AML-193 (cell line): ENCODE results near the gene PDCD2L.
"Not testable (repeated sequence)": the region's sequence is repeated elsewhere in the genome, so short reads cannot be mapped to it uniquely, and the experiment has no call there.

ENCODE experiments used
- DNase-seq, 2 experiments: peaks; one replicate each; lab custom pipeline; 2025; lab: John Stamatoyannopoulos, UW

PDCD2L gene

DNA sequence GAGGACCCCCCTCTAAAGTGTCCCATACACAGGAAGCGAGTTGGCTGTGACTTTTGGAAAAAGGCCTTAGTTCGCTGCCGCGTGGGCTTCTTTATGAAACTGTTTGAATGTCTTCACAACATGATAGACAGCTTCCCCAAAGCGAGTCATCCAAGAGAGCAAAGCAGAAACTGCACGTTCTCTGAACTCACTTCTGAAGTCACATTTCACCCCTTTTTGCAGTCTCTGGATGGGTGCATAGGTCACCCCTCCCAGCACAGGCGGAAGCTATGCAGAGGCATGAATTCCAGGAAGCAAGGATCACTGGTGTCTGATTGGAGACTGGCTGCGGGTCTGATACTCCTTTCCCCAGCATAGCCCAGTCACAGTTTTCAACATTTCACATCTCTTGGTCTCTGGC lies 28.6 kb upstream of the PDCD2L start:
- no peak for DNase-seq

DNA sequence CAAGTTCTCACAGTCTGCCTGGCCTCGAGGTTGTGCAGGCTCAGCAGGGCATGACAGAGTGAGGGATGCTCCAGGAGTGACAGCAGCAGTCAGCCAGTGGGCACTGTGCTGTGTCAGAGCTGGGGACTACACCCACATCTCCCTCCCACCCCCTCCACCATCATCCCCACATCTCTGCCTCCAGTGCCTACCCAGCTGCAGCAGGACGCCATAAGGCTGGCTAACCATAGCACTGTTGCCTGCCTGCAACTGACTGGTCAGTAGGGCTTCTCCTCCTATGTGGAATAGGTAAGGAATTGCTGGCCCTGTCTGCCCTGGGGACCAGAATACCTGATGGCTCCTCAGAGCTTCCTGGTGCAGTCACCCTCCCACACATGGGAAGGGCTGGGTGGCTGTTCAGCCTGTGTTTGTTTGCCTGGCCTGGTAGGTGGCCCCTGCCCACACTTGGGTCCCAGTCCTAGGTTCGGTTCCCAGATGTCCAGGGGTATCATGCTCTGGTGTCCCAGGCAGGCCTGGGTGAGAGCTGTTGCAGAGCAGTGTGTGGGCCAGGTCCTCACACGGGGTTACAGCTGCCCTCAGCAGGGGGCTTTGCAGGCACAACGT lies 23.5 kb upstream of the PDCD2L start:
- no peak for DNase-seq

DNA sequence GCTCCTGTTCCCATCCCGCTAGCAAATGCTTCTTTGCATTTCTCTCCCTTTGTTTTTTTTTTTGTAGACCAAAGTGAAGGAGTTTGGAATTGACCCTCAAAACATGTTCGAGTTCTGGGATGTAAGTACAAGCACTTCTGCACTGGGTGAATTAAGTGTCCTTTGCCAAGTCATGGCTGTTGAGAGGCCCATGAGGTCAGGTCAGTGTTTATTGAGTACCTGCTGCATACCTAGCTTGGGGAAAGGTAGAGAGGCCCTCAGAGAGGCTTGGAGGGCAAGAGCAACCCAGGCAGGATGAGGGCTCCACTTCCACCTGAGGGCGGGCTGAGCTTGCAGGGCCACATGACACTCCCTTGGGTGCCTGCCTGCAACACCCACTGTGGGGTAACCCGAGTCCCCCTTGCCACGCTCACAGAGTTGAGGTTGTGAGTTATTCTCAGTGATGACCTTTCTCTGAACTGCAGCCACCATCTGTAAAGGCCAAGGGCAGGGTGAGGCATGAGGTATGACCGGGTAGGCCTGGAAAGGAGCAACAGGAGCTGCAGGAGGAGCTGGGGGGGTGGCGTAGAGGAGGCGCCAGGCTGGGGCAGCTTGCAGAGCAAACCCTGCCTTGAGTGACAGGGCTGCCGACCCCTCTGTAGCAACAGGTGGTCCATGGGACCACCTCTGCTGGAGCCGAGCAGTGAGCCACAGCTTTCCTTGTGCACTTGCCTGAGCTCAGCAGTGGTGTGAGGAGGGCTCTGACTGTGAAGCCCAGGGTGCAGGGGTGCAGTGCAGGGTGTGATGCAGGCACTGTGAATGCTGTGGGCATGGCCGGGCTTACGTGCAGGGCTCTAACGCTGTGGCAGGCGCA lies 22.6 kb upstream of the PDCD2L start:
- DNase-seq = no peak

DNA sequence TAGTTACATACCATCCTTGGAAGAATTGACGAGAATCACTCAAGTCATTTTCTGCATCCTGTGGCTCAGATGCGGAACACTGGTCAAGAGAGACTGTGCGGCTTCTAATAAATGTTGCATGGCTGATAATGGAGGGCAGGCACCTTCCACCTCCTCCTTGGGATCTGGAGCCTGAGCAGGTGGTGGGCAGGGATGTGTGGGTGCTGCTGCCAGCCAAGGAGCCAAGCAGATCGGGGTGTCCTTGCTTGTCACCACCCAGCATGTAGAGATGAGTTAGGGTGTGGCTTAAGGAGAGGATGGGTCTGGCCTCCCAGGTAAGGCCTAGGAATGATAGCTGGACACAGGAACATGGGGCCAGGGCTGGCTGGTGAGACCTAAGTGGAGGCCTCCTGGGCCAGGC lies 21.7 kb upstream of the PDCD2L start:
- no peak for DNase-seq

DNA sequence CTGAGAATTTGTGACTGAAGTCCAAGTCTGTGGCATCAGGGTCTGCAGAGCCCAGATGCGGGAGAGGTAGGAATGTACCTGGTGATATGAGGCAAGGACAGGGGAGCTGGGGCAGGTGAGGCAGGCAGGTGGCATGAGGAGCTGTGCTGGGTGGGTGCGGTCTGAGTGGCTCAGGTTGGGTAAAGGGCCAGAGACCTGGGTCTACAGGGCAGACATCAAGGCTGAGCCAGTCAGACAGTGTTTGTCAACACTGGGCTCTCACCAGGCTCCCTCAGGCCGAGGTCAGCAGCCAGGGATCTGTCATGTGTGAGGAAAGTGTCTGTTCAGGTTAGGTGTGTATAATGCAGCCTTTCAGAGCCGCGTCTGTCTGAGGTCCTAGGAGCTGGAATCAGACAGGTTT lies 20.6 kb upstream of the PDCD2L start:
- no peak for DNase-seq

DNA sequence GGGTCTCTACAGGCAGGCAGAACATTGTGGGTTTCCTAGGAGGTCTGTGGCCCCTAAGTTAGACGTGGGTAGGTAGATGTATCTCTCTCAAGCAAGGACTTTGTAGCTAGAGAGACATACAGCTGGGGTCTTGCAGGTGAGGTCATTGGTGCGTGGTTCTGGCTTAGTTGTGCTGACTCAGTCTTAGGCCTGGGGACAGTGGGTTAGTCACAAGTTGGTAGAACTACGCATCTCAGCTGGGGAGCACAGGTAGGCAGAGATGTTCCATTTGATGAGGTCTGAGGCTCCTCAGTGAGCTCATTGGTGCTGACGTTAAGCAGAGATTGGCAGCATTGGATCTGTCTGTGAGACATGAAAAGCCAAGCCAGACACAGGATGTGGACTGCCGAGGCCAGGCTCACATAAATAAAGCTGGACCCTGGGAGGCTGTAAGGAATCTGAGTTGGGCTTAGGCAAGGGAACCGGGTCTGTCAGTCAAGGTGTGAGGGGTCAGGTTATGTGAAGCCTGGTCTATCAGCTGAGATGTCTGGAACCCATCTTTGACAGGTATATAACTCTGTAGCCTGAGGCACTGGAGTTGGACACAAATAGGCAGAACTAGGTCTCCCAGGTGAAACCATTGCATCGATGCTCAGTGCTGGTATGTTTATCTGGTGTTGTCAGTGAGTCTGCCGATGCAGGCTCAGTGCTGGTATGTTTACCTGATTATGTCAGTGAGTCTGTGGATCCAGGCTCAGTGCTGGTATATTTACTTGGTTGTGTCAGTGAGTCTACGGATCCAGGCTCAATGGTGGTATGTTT lies 17.4 kb upstream of the PDCD2L start:
- no peak for DNase-seq

DNA sequence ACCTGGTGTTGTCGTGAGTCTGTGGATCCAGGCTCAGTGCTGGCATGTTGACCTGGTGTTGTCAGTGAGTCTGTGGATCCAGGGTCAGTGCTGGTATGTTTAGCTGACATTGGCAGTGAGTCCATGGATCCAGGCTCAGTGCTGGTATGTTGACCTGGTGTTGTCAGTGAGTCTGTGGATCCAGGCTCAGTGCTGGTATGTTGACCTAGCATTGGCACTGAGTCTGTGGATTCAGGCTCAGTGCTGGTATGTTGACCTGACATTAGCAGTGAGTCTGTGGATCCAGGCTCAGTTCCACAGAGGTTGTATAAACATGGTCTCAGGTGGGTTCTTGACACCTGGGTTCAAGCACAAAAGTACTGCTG lies 16.8 kb upstream of the PDCD2L start:
- no peak for DNase-seq

DNA sequence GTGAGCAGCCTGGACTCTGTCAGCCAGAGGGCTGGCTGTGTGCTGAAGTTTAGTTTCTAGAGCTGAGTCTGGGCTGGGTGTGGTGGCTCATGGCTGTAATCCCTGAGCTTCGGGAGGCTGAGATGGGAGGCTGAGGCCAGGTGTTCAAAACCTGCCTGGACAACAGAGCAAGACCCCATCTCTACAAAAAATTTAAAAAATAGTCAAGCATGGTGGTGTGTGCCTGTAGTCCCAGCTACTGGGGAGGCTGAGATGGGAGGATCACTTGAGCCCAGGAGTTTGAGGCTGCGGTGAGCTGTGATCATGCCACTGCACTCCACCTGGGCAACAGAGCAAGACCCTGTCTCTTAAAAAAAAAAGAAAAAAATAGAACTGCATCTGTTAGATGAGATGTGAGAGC lies 15.5 kb upstream of the PDCD2L start:
- not testable (repeated sequence) for DNase-seq

DNA sequence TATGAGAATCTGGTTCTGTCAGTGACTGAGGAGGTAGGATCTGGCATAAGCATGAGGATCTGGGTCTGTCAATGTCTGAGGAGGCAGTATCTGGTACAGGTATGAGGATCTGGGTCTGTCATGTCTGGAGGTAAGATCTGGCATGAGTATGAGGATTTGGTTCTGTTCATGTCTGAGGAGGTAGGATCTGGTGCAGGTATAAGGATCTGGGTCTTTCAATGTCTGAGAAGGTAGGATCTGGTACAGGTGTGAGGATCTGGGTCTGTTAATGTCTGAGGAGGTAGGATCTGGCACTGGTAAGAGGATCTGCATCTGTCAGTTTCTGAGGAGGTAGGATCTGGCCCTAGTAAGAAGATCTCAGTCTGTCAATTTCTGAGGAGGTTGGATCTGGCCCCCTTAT lies 12.4 kb upstream of the PDCD2L start:
- no peak for DNase-seq

DNA sequence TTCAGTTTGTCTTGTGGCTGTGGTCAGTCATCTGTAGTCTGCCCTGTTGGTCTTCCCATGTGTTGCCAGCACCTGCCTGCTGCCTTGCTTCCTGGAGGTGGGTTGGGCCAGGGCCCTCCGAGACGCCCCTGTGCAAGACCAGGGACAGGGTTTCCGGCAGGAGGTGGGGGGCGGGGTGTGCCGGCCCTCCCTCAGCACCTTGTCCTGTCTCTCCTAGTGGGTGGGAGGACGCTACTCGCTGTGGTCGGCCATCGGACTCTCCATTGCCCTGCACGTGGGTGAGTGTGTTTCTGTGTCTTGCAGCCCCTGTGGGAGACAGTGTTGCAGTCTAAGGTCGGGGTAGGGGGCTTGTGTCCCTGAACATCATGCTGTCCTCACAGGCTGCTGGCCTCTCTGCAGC lies 11.2 kb upstream of the PDCD2L start:
- no peak for DNase-seq

DNA sequence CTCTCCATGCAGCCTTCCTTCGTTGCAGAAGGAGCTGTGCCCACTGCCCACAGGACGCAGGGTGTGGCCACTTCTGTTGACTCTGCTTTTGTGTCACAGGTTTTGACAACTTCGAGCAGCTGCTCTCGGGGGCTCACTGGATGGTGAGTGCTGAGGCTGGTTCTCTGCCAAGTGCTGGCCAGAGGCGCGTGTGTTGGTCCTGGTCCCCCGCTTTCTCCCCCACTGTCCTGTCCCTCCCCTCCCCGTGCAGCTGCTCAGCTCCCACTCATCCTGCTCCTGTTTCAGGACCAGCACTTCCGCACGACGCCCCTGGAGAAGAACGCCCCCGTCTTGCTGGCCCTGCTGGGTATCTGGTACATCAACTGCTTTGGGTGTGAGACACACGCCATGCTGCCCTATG lies 10.6 kb upstream of the PDCD2L start:
- DNase-seq = no peak

DNA sequence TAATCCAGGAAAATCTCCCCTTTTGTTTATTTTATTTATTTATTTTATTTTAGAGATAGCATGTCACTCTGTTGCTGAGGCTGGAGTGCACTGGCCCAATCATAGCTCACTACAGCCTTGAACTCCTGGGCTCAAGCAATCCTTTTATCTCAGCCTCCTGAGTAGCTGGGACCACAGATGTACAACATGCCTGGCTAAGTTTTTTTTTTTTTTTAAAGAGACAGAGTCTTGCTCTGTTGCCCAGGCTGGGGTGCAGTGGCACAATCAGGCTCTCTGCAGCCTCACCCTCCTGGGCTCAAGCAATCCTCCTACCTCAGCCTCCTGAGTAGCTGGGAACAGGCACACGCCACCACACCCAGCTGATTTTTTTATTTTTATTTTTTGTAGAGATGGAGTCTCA lies 6.3 kb upstream of the PDCD2L start:
- DNase-seq = no peak

DNA sequence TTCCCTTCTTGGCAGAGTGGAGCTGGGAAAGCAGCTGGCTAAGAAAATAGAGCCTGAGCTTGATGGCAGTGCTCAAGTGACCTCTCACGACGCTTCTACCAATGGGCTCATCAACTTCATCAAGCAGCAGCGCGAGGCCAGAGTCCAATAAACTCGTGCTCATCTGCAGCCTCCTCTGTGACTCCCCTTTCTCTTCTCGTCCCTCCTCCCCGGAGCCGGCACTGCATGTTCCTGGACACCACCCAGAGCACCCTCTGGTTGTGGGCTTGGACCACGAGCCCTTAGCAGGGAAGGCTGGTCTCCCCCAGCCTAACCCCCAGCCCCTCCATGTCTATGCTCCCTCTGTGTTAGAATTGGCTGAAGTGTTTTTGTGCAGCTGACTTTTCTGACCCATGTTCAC lies 4.3 kb upstream of the PDCD2L start:
- no peak for DNase-seq

DNA sequence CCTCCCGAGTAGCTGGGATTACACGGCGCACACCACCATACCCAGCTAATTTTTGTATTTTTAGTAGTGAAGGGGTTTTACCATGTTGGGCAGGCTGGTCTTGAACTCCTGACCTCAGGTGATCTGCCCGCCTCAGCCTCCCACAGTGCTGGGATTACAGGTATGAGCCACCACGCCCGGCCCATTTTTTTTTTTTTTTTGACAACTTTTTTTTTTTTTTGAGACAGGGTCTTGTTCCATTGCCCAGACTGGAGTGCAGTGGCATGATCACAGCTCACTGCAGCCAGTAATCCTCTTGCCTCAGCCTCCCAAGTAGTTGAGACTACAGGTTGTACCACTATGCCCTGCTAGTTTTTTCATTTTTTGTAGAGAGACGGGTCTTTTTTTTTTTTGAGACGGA lies 3.4 kb upstream of the PDCD2L start:
- DNase-seq = not testable (repeated sequence)

DNA sequence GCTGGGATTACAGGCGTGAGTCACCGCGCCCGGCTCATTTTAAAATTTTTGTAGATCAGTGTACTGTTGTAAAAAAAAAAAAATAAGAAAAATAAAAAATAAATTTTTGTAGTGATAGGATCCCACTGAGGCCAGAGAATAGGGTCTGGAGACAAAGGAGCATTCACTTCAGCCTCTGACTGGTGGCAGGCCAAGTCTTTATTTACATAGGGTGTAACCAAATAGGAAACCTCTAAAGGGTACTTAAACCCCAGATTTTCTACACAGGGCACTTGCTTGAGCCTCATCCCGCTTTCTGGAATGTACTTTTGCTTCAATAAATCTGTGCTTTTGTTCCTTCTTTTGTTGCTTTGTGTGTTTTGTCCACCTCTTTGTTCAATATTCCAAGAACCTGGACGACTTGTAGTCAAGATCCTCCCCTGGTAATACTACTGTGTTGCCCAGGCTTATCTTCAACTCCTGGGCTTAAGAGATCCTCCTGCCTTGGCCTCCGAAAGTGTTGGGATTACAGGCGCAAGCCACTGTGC lies 2.1 kb upstream of the PDCD2L start:
- DNase-seq = no peak

DNA sequence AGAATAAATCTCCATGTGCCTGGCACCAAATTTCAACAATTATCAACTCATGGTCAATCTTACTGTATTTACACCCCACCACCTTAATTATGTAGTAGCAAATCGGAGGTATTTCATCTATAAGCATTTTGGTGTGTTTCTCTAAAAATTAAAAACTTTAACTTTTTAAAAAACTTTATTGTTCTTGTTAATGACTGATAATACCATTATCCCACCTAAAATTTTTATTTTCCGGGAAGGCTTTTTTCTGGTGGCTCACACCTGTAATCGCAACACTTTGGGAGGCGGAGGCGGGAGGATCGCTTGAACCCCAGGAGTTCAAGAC lies 453 bp upstream of the PDCD2L start:
- no peak for DNase-seq

DNA sequence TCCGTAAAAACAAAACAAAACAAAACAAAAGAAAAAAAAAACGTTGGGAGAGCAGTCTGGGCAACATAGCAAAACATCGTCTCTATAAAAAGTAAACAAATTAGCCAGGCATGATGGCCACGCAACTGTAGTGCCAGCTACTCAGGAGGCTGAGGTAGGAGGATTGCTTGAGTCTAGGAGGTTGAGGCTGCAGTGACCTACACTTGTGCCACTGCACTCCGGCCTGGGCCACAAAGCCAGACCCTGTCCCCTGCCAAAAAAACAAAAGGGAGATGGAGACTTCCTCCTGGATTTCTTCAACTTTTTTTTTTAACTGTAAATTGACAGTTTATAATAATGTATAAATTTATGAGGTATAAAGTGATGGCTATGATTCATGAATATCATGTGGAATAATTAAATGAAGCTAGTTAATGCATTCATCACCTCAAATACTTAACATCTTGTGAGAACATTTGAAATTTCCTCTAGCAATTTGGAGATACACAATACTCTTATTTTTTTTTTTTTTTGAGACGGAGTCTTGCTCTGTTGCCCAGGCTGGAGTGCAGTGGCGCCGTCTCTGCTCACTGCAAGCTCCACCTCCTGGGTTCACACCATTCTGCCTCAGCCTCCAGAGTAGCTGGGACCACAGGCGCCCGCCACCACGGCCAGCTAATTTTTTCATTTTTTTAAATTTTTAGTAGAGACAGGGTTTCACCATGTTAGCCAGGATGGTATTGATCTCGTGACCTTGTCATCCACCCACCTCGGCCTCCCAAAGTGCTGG lies 1.9 kb downstream of the PDCD2L start:
- no peak for DNase-seq

DNA sequence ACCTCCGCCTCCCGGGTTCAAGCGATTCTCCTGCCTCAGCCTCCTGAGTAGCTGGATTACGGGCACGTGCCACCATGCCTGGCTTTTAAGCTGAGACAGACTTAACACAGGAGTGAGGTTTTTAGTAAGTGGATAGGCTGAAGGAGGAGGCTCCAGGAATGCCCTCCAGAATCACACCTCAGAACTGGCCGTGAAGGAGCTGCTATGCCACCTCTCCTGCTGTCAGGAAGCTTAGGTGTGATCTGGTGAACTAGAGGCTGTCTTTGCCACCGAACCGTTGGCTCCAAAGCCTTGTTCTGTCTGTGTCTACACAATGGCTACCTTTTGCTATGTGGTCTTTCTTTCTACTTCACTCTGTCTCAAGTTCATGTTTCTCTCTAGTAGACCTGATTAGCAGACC lies 4.2 kb downstream of the PDCD2L start:
- DNase-seq = no peak

DNA sequence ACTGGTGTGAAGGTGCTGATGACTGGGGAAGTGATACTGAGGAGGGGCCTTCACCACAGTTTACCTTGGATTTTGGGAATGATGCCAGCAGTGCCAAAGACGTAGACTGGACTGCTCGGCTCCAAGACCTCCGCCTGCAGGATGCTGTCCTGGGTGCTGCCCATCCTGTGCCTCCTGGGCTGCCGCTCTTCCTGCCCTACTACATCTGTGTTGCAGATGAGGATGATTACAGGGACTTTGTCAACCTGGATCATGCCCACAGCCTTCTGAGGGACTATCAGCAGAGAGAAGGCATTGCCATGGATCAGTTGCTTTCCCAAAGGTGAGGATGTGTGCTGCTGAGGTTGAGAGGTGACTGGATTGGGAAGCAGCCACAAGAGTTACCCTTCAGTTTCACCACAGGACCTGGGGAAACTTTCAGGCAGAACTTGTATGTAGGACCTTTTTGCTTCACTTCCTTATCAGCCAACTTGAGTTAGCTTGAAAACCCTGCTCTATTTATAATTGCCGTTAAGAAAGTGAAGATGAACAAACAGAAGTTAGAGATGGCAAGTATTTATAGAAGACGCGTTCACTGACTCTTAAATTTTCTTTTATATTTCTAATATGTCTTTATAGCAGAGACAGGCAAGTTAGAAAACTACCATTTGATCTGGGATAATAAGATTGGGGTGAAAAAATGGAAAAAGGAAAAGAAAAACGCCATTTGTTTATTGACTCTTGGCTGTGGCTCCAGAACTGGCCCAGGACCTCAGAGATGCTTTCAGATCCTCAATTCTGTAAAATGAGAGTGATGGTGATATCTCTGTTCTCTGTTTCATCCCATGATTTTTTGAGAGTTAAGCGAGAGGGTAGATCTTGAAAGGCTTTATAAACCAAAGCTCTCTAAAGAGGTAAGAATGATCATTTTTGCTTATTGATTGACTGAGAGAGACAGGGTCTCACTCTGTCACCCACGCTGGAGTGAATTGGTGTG lies 5.3 kb downstream of the PDCD2L start:
- no peak for DNase-seq

DNA sequence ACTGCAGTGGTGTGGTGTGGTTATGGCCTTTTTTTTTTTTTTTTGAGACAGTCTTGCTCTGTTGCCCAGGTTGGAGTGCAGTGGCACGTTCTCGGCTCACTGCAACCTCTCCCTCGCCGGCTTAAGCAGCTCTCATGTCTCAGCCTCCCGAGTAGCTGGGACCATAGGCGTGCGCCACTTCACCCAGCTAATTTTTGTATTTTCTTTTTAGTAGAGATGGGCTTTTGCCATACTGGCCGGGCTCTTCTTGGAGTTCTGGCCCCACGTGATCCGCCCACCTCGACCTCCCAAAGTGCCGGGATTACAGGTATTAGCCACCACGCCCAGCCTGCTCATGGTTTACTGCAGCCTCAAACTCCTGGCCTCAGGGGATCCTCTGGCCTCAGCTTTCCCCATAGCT lies 7.0 kb downstream of the PDCD2L start:
- no peak for DNase-seq

DNA sequence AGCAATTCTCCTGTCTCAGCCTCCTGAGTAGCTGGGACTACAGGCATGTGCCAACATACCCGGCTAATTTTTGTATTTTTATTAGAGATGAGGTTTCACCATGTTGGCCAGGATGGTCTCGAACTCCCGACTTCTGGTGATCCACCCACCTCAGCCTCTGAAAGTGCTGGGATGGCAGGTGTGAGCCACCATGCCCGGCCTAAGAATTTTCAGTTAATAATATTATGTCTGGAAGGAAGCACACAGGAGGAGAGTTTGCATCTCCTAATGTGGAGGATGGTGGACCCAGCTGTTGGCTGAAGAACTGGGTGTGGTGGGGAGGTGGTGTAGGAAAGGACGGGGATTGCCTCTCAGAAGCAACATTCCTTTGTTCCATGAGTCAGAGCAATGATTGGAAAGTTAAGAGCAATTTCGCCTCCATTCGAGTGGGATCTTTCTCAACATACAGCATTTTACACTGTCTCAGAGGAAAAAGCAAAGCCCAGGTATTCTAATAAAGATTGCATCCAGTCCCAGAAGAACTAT lies 11.9 kb downstream of the PDCD2L start:
- no peak for DNase-seq
